Activated CD4-positive, alpha-beta T cell treated with anti-CD3 and anti-CD28 coated beads for 48 hours (primary cell): ENCODE measurements around the gene YIPF5.

Experiments used
- DNase-seq: peaks from one replicate; pipeline ENCODE4 v3.0.0-alpha.2; 2020

The YIPF5 gene

DNA sequence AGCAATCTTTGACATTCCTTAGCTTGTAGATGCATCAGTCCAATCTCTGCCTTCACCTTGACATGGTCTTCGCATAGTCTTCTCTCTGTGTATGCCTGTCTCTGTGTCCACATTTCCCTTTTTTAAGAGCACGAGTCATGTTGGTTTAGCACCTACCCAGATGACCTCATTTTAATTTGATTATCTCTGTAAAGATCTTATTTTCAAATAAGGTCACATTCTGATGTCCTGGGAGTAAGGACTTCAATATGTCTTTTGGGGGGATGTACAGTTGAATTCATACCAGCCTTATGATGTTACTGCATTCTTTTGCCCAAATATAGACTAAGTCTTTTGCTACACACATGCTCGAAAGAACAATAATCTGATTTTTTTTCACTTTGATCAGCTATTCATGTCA lies 7.1 kb upstream of the YIPF5 start:
- DNase-seq: no peak

DNA sequence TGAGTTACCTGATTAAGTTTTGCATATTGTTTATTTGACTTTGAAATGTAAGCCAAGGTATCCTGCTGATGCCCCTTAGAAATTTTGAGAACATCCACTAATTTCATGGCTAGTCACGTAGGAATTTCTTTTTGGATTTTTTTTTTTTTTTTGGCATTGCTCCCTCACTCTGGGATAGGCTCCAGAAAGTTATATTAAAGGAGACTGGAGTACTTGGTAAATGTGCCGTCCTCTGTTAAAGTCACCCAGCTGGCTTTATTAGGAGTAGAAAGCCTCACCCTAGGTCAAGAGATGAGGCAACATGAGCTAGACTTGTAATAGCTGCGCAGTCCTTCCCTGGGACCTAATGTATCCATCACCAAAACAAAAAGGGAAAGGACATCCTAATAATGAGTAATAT lies 3.3 kb upstream of the YIPF5 start:
- DNase-seq: no peak

DNA sequence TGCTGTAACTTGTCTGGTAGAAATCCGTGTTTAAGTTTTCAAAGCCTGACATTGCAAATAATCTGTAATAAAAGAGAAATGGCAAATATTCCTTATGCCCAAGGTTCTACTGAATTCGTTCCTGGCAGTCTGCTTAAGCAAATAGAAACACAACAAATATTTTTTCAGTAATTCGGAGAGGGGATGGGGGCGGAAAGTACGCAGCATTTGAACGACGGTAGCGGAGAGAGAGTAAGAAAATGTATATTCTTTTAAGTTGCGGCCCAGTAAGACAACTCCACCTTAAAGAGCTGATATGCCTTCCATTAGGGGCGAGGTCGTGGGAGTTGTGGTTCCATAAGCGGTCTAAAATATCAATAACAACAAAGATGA lies 569 bp downstream of the YIPF5 start:
- DNase-seq: no peak

DNA sequence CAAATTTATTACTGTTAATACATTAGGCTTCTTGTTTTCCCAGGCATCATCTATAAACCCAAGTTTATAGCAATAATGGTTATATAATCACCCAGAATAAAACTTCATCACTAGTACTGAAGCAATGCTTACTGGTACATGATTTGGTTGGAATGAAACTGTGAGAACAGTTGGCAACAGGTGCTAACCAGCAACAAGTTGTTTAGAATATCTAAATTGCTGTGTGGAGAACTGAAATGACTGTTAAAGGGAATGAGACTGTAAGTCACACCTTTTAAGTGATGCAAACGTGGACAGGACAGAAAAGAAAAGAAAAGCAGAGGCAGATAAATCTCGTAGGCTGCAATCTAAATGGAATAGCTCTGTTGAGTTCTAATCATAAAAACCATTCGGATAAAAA lies 2.5 kb downstream of the YIPF5 start:
- DNase-seq: no peak

DNA sequence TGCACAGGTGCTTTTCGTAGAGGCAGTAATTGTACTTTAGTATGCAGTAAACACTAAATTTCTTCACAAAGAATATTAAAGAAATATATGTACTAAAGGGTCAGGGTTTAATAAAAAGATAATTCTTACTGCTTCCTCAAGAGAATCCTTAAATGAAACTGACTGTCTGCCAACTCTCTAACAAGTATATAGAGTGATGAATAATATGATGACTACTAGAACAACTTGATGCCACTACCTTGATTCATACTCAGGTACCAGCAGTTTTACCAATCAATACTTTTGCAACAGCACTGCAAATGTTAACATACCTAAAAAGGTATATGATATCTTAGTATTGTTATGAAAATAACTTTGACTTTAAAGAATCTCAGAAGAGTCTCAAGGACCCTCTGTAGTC lies 3.8 kb downstream of the YIPF5 start:
- no peak for DNase-seq

DNA sequence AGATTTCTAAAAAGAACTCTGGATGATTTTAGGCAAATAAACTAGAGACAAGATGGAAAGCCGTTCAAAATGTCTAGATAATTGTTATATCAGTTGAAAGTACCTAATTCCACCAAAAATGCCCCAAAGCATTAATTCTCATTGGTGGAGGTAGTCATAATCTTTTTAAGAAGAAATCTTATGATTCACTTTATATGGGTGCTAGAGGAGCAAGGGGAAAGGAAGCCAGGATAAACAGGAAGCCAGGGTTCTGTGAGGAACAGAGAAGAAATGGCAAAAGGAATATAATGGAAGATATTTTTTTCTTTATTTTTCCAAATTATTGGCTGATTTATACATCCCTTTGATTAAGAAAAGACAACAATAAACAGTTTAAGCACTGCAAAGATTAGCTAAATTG lies 7.8 kb downstream of the YIPF5 start:
- no peak for DNase-seq

DNA sequence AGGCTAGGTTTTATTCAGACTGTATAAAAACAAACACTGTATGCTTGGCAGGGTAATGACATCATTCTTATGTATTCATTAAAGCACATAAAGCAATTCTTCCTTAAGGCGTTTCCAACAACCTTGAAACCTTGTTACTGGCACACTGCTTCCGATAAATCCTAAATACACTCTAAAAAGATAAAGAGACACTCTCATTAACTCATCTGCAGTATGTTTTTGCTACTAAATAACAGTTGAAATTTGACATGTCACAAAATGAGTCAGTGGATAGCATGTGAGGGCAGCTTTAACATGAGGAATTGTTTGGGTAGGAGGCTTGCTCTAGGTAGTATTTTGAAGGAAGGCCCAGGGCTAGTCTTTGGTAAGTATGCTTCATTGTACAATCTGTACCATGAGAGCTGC lies 13.7 kb downstream of the YIPF5 start:
- no peak for DNase-seq

DNA sequence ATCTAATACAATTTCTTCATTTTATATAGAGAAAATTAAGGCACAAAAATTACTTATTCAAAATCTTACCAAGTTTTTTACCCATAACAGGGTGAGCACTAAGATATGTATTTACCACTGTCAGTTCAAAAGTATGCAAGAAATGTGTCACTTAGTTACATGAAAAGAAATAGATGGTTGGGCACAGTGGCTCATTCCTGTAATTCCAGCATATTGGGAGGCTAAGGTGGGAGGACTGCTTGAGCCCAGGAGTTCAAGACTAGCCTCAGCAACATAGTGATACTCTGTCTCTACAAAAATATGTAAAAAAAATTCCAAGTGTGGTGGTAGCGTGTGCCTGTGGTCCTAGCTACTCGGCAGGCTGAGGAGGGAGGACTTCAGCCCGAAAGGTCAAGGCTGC lies 19.4 kb downstream of the YIPF5 start:
- no peak for DNase-seq

DNA sequence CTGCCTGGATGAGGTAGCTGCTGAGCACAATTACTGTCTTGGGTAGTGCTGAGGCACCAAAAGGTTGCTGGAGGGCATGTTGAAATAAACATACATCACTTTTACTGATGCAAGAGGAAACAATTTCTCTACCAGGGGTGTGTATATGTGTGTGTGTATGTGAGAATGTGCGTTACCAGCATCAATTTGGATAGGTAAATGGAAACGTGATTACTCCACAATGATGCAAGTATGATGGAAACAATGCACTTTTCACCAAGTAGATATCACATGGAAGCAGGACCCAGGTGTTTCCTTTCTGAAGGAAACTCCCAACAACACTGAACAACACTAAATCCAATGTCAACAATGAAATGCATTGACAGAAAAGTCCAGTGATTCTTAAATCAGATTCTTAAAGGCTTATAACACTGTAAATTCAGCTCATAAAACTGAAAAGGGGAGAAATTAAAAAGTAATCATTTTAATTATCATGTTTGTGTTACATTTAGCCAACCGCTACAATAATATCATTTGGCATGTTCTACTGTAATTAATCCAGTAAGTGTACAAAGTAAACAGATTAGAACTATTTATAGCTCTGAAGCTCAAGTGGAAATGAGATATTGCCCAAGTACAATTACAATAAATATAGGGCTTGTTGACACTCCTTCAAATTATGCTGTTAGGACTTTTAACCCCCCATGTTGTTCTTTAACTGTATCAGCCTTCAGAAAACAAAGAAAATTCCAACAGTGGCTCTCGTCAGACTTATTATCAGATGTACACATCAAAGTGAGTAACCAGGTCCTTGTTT lies 25.3 kb downstream of the YIPF5 start:
- no peak for DNase-seq

DNA sequence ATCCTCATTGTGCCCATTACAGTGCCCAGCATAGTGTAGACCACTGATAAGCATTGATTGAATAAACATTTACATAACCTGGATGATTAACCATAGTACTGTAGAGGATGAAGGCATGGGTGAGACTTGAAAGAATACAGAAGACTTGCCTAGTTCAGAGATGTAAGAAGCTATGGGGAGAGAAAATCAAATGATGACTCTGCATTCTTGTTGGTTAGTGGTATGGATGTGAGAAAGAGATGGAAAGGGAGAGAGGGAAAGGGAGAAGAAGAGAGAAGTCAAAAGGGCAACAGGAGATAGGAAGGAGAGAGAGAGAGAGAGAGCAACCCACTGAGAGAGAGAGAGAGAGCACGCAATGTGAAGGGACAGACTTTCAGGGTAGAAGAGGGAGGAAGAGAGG lies 26.8 kb downstream of the YIPF5 start:
- DNase-seq: no peak

DNA sequence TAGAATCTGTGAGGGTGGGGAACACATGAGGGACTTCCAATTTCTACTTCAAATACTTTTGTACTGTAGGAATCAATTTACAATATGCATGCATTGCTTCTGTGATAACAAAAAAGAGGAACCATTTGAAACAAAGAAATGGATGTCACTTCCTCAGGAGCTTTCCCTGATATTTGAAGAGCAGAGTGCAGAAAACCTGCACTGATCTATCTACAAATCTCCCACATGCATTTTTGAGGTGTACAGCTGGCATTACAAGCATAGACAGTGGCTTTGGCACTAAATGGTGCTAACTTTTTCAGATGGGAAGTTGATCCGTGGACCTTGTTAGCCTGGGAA lies 27.7 kb downstream of the YIPF5 start:
- DNase-seq: no peak

DNA sequence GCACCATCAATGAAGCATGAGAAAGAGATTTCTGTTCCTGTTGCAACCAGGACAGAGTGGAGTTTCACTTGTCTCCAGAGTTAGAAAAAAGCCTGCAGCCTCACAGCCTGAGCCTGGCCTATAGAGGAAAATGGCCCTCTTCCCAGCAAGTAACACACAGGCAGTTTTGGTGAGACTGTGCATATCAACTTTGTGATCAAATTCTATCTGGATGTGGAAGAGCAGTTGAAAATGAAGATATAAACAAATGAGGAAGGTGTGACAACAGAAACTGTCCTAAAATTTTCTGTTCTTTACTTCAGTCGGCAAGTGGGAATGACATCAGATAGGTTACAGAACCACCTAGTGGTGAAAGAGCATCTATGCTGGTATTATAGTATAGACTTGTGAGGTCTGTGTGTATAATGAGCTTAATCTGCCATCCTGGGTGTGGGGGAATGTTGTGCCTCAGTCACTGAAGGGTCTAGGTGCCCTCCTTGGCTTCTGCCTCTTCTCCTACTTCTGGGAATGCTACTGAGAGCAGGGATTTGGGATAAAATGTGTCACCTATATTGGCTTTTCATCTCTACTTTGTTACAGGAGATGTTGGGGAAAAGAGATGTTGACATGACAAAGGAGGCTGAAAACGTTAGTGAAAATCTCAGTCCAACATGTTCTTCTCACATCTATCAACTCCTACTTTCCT lies 28.2 kb downstream of the YIPF5 start:
- DNase-seq: no peak

DNA sequence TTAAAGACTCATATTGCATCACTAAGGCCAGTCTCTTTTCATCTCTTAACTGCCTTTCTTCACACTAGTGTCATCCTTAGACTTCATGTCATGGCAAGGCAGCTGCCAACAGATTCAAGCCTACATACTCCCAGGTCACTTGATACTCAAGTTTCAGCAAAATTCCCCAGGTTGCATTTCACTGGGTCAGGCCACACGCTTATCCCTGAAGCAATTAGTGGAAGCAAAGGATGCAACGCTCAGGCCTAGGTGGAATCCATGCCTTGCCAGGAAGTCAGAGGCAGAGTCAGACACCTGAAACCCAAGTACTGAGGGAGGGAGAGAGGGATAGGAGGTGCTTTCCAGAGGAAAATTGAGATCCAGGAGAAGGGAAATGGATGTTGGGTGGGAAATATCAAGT lies 28.9 kb downstream of the YIPF5 start:
- DNase-seq: no peak

DNA sequence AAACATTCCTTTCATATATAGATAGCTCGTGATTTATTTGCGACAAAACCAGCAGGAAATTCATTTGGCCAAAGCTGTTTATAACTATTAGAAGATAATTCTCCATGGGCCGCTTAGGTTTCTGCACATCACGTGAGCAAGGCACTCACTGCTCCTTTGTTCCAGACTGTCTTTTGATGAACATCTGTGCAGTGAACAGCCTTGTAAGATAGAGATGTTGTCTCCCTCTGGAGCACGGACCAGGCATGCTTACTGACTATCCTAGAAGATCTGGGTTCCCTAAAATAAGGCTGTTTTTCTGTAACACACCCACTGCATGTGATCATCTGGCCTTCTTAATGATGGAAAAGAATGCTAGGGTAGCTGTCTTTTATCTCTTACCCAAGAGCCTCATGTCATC lies 30.9 kb downstream of the YIPF5 start:
- no peak for DNase-seq

DNA sequence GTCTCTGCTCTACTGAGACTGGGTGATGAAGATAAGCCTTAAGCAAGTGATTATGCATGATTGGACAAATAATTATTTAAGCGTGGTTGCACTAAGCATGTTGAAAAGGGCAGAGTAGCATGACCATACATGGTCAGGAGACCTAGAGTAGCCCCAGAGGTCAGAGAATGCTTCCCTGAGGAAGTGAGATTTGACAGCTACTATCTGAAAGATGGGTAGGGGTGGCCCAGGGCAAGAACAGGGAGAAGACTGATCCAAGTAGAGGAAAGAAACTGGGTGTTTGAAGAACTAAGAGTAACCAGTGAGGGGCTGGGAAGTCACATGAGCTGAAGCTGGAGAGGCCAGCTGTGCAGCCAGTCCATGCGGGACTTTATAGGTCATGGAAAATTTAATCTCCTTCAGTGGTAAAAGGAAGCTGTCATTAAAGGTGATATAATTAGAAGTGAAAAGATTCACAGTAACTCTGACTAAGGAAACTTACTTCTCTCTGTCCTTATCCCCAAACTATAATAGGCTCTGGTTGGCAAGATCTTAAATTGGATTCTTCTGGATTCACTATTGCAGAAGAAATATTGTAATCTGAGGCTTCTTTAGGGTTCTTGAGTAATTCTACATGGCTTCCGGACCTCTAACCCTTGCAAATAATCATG lies 35.2 kb downstream of the YIPF5 start:
- DNase-seq: no peak

DNA sequence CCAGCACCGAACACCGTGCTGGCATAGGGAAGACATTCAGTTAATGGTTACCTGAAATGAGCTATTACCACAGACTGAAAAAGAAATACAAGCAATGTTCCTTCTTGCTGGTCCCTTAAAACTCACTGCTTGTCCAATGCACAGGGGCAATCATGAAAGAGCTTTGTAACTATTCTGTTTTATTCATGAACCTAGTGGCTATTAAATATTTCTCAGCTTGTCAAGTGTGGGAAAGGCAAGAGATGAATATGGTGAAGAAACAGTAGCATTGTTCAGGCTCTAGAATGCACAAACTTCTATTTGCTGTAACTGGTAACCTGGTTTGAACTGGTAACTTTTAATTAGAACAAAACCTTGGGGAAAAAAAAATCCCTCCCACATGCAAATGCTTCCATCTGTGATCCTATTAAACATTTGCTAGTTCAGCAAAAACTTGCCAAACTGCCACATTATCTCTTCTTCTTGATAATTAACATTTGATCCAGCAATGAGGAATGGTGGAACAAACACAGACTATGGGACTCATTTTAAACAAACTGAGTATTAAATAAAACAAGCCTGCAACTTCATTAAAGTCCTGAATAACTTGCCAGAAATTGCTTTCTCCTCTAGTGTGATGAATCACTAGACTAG lies 36.1 kb downstream of the YIPF5 start:
- no peak for DNase-seq

DNA sequence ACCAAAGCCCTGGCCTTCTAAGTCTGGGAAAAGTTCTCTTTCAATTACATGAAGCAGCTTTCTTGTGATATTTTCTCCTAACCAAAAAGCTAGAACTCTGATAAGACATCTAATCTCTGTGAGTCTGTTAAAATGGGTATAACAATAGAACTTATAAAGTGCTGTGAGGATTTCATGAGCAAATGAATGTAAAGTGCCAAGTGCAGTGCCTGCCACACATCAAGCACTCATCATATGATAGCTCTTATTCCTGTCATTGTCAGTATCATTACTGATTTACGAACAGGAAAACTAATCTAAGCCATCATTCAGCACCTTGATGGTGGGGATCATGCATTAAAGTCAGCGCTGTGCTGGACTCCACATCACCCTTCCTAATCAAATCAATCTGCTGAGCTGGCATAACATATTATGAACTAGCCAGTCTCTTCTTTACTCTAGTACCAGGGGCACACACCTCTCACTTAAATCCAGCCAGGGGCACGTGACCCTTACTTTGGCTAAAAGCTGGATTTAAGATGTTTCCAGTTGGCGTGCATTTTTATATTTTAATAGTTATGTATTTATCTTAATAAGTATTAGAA lies 37.3 kb downstream of the YIPF5 start:
- DNase-seq: no peak

DNA sequence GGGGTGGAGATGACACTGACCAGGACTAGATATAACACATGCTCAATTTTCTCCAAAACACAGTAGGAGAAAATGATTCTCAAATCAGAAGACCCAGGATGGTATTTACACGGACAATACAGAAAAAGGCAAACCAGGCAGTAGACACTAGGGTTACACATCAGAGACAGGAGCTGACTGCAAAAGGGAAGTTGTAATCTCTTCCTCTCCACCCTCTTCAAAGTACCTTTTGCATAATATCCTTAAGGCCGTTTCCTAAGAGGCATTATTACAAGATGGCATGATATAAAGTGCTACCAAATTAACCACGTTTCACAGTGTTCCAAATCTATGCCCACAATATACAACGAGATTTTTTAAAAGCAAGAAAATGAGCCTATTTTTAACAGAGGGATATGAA lies 39.2 kb downstream of the YIPF5 start:
- DNase-seq: no peak

DNA sequence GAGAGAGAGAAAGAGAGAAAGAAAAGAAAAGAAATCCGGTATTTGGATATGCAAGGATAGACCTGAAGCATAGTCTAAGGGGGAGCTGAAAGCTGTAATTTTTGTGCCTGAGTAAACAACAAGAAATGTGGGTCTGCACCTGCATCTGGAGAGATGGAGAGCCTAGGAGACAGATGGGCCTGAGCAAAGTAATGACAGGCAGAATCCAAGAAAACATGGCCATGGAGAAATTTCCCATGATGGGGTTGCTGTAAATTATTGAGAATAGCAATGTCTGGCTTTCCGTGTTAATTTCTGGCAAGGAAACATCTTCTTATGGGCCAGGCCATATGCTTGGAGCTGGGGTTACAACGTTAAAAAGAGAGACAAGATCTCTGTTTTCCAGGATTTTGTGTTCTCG lies 40.2 kb downstream of the YIPF5 start:
- DNase-seq: no peak

DNA sequence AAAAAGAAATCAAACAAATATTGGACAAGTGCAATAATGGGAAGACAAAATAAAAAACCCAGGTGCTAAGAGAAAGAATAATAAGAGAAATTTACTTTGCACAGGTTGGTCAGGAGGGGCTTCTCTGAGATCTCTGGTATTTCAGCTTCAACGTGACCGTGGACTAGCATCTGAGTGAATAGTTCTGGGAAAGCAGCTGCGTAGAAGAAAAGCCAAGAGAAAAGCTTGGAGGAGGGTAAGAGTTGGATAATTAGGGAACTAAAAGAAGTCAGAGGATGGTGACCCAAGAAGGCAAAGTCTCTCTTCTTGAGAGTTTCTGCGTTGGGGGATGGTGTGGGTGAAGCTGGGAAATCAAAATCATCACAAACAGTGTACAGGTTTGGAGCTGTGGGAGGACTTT lies 41.6 kb downstream of the YIPF5 start:
- no peak for DNase-seq

DNA sequence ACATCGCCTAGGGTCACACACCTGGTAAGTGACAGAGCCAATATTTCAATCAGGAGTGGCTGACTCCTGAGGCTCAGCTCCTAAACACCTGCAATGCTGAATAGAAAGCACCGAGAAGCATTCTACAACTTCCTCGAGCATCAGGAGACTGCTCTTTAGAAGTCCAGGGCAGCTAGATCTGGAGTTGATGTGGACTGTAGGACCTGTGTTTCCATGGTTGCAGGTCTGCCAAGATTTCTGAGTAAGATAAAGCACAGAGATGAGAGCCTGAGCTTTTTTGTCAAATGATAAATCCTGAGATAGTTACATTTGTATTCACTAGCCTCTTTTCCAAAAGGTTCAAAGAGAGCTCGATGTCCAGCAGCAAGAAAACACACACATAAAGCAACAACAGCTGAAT lies 43.8 kb downstream of the YIPF5 start:
- DNase-seq: no peak

DNA sequence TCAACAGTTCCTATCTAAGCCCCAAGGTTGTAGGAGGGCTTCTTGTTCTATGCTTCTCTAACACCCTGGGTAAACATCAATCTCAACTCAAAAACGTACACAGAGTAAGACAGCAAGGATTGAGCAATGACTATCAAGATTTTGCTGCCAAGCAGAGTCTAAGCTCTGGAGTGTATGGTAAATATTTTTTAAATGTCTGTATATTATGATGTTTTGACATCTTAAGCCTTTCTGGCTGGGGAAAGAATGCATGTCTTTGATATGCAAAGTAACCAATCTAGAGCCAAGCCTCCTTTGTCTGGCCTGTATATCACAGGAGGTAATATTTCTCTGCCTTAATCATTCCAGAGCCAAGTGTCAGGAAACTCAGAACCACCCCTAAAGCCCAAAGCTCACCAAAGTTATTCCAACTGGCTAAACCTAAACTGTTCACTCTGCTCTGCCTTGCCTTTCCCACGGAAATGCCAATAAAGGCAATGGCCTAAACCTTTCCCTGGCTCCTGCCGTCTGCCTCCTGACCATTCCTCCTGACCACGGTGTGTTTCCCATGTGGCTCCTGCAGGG lies 45.2 kb downstream of the YIPF5 start:
- DNase-seq: no peak

DNA sequence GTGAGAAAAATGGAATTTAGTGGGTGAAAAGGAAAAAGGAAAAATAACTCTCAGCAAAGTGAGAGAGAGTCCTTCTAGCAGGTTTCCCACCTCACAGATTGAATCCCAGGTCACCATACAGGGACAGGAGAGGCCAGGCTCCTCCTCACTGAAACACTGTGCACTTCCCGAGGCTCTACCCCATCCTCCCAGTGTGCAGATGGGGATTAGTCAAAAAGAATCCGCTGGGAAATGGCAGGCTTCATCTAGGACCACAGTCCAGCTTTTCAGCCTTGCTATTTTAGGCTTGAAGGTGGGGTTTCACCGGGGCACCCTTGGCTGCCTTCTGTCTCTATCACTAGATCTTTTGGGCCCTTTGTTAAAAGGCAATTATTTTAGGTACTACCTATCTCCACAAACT lies 47.8 kb downstream of the YIPF5 start:
- DNase-seq: no peak
